Hepatic stellate cell (primary cell): ENCODE measurements around the gene ADGRV1.
"Not testable (repeated sequence)": the region's sequence is repeated elsewhere in the genome, so short reads cannot be mapped to it uniquely, and the experiment has no call there.

ENCODE experiments used
- DNase-seq: peaks from one replicate; pipeline ENCODE4 v3.0.0; 2011; ENCODE audit warnings: low spot score

The ADGRV1 gene

DNA sequence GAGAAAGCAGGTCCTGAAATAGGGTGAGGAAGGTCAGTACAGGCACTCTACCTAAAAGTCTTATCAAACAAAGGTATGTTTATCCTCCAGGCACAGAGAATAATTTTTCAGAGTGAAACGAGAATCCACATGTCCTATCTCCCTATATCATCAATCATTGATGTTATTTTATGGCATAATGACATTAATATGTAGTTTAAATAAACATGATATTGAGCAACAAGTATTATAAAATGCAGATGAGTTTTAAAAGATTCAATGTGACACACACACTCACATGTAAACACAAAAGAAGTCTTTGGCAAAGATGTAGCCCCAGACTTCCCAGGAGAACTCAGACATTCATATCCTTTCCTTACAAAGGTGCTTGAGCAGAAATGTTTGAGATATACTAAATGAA is 389.1 kb downstream of the ADGRV1 start:
- DNase-seq: no peak

- DNase-seq: no peak
These were observed 390.4 kb downstream of the ADGRV1 start for GRCh38 chr5:90948969-90949368.

DNA sequence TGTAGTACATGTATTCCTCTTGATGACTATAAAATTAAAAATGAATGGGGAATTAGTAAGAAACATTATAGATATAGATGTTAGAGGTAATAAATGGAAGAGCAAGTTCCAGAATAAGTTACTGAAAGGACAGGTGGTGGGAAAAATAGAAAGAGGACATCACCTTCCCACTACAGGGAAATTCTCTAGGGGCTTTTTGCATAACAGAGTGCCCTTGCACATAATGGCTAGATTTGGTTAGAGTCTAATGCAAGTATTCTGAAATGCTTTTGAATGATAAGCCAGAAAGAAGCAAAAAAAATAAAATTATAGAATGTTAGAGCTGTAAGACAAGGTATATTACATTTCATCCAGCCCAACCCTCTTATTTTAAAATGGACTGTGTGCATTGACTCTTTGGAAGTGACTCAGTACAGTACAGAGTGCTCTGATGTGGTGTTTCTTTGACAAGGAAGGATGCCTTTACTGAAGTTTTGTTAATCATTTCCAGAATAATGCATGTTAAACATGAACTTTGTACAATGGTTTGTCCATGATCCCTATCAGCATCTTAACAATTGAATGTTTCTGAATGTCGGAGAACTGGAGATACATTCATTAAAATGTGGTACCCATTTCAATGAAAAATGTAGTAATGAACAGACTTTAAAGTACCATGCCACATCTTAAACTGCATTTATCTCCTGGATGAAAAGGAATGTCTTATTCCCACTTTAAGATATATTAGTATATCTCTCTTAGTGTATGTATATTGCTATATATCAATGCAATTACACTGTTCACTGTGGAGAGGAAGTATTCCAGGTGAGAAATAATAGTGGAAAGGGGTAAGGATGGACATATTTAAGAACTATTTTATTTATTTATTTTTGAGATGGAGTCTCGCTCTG is 391.1 kb downstream of the ADGRV1 start:
- DNase-seq: no peak

DNA sequence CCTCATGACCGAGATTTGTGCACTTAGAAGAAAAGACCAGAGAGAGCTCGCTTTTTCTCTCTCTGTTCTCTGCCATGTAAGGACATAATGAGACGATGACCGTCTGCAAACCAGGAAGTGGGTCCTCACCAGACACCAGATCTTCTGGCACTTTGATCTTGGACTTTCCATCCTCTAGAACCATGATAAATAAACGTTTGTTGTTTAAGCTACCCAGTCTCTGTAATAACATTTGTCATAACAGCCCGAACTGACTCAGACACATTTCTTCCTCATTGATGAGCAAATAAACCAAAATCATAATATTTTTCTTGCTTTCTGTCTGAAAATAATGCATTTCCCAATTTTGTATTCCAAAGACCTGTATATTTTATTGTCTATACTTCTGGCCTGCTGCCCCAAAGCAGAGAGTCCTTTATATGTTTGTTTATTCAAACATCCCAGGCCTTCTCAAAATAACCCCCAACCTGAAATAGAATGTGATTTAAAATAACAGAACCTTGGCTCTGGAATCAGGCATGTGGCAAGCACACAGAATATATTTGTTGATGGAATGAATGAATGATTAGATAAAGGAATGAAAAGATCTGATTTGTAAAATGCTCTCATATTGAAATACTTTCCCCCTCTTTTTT is 396.5 kb downstream of the ADGRV1 start:
- no peak for DNase-seq

- no peak for DNase-seq
These were observed 398.0 kb downstream of the ADGRV1 start for GRCh38 chr5:90956511-90957097.

DNA sequence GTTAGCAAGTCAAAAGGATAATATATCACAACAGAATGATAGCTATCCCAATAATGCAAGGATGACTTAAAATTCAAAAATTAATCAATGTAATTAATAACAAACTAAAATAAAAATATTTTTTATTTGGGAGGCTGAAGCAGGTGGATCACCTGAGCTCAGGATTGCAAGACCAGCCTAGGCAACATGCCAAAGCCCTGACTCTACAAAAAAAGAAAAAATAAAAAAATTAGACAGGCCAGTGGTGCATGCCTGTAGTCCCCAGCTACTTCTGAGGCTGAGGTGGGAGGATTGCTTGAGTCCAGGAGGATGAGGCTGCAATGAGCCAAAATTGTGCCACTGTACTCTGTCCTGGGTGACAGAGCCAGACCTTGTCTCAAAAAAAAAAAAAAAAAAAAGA is 399.3 kb downstream of the ADGRV1 start:
- DNase-seq: no peak

- DNase-seq: no peak
These were observed 400.7 kb downstream of the ADGRV1 start for GRCh38 chr5:90959262-90959661.

- DNase-seq: no peak
These were observed 403.9 kb downstream of the ADGRV1 start for GRCh38 chr5:90962481-90962880.

DNA sequence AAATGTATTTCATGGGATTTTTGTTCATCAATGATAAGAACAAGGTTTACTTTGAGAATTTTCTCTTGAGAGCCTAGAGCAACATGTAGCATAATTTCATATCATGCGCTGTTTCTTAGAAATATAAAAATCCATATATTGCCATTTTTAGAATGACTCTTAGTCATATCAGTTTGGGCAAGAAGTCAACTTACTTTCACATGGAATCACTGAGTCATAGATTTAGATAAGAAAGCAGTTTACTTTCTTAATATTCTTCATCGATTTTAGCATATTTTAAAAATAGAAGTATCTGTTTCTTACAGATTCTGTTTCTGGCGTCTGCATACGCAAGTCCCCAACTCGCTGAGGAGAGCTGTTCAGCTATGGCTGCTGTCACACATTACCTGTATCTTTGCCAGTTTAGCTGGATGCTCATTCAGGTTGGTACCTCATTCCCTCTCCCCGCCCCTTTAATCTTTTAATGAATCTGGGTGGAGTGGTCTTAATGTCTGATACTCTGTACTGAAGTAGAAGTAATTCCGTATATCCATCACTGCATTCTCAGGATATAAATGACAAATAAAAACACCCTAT is 406.6 kb downstream of the ADGRV1 start:
- DNase-seq: no peak

DNA sequence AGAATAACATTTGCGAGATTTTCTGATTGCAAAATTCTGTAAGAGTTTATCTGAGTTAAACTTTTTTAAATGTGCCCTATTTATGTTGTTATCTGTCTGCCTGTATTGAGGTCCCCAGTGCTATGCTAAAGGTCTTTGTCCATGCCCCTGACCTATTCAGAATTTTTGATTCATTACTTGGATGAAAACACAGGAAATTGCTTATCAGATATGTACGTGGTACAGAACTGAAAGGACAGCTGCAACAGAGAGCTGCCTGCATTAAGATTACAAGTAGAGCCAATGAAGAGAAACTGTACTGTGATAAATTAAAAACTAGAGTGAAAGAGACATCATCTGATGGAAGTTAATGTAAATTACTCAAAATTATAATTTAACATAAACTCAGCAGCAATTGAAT is 408.8 kb downstream of the ADGRV1 start:
- no peak for DNase-seq

GRCh38 chr5:90967851-90968250 is 409.3 kb downstream of the ADGRV1 start:
- no peak for DNase-seq

DNA sequence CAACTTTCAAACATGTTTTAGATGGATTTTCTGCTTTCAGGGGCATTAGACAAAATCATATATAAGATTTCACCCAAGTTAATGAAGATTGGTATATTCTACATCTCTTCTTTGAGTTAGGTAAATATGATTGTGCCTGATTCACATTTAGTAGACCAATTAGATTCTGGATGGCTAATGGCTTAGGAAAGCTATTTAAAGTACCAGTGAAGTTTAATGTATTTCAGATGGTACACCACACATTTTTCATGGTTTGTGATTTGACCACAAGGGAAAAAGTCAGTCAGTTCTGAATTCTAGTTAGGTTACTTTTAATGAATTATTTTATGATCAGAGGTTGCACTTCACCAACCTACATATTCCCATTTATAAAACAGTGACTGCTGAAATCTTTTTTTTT is 409.7 kb downstream of the ADGRV1 start:
- no peak for DNase-seq

- not testable (repeated sequence) for DNase-seq
These were observed 411.3 kb downstream of the ADGRV1 start for GRCh38 chr5:90969945-90970344.

- DNase-seq: no peak
These were observed 422.6 kb downstream of the ADGRV1 start for GRCh38 chr5:90981177-90981576.

- DNase-seq: no peak
These were observed 423.2 kb downstream of the ADGRV1 start for GRCh38 chr5:90981821-90982220.

- no peak for DNase-seq
These were observed 424.0 kb downstream of the ADGRV1 start for GRCh38 chr5:90982576-90982975.

DNA sequence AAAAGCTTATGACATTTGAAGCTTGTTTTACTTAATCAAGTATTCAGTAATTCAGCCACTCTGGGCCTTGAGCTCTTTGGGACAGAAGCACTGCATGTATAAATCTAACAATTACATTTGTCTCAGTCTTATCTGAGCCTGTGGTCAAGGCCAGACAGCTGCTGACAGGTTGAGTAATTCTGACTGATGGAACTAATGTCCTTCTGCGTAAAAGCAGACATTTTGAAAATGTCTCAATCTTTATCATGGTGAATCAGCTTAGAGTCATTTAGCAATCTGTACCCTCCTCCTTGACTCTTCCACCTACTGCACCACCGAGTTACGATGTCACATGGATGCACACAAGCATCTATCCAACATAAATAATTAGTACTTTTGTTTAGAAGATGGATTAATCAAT is 424.6 kb downstream of the ADGRV1 start:
- DNase-seq: peak; percentile 4

DNA sequence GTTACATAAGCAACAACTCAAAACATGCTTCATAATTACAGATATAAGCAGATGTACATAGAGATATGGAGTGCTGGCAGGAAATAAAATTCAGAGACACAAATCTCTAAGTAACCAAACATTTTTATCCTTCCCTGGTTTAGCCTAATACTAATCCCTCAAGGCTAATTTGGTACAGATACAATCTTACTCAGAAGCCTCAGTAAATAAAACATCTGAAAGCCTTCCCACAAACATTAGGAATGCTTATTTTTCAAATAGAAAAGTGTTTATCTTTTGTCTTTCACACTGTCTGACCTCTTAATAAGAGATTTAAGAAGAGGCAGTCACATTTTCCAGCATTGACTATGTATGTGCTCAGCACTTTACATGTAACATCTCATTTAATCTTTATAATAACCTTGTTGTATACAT is 425.1 kb downstream of the ADGRV1 start:
- no peak for DNase-seq

DNA sequence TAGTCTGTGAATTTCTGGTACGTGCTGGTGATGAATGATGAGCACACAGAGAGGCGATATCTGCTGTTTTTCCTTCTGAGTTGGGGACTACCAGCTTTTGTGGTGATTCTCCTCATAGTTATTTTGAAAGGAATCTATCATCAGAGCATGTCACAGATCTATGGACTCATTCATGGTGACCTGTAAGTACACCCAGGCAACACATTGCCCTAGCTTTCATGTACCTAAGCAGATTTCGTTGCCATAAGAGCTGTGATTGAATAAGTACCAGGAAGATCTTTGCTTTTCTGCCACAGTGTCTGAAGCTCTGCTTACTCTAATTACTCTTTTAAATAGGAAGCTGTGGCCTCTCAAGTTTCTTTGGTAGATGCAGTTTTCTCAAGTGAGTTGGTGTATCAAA is 426.7 kb downstream of the ADGRV1 start:
- no peak for DNase-seq

DNA sequence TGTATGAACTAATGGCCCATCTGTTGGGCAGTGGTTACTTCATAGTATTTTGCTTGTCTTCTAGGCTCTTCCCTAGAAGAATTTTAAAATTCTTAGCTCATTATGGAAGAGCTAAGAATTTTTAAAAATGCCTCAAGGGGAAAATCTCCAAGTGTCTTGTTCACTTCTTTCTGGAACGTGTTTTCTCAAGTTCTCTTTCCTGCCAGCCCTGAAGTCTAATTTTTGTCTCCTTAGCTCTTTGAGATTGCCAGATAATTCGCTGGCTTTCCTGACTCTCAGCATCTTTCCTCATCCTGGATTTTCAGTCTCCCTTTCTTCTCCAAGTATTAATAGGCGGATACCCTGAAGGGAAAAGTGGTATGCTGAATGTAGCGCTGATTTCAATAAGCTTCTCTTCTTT is 429.1 kb downstream of the ADGRV1 start:
- no peak for DNase-seq

- no peak for DNase-seq
These were observed 432.6 kb downstream of the ADGRV1 start for GRCh38 chr5:90991201-90991600.

DNA sequence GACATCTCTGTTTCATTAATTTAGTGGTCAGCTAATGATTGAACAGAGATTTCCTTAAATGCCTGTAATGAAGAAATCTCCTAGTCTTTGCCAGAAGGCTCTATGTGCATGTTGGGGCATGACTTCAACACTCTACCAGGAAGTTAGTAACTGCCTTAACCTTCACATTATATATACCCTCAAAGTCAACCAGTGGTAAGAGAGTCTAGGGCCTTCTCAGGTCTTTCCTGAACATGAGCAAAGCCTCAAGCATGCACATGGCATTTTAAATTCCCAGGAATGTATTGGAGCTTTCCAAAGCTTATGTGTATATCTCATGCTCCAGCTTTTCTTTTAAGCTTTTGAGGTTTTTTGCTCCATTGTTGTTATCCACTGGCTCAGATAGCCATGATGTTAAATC is 436.2 kb downstream of the ADGRV1 start:
- no peak for DNase-seq

- DNase-seq: no peak
These were observed 437.5 kb downstream of the ADGRV1 start for GRCh38 chr5:90996089-90996488.
